ENCODE measurements around the gene DCHS1.

DNA sequence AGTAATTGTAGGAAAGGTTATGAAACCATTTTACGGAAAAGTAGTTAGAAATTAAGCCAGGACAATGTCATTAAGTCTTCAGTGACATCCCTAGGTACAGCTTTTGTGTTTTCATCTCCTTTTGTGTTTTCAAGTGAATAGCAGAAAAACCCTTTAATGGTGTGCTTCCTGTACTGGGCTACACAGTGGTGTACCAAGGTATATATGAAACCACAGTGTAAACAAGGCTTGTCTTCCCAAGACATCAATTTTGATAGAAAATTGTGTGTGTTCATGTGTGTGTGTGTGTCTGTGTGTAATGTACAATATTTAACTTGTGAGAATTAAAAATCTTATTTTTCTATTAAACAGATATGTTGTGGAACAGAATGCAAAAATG is 18.6 kb upstream of the DCHS1 start:
- TF ChIP-seq, protein P1, sequence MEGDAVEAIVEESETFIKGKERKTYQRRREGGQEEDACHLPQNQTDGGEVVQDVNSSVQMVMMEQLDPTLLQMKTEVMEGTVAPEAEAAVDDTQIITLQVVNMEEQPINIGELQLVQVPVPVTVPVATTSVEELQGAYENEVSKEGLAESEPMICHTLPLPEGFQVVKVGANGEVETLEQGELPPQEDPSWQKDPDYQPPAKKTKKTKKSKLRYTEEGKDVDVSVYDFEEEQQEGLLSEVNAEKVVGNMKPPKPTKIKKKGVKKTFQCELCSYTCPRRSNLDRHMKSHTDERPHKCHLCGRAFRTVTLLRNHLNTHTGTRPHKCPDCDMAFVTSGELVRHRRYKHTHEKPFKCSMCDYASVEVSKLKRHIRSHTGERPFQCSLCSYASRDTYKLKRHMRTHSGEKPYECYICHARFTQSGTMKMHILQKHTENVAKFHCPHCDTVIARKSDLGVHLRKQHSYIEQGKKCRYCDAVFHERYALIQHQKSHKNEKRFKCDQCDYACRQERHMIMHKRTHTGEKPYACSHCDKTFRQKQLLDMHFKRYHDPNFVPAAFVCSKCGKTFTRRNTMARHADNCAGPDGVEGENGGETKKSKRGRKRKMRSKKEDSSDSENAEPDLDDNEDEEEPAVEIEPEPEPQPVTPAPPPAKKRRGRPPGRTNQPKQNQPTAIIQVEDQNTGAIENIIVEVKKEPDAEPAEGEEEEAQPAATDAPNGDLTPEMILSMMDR (conservative IDR thresholded peaks at IDR 0.05; ENCODE audit: low read length): no peak
- no peak for TF ChIP-seq EZH2phosphoT487 (IDR thresholded peaks at IDR 0.05; ENCODE audit: borderline replicate concordance)
